Hepatocyte (in vitro differentiated cells): Measurements from ENCODE around the gene TRAF3.
"Not testable (repeated sequence)": the region's sequence is repeated elsewhere in the genome, so short reads cannot be mapped to it uniquely, and the experiment has no call there.

Experiments used
- EZH2phosphoT487 ChIP-seq: fragments of 200-600 bp; sonication (generic); IDR thresholded peaks from one replicate; pipeline ENCODE4 v1.6.1; 2018; ENCODE audit warnings: antibody characterized with exemption, mild to moderate bottlenecking, low read depth, moderate library complexity; ENCODE audit not compliant: unreplicated experiment, severe bottlenecking
- TF ChIP-seq, protein P1 (sequence below): fragments of 200-600 bp; sonication (generic); IDR thresholded peaks from 2 replicates; pipeline ENCODE4 v1.5.1; 2016; ENCODE audit warnings: antibody characterized with exemption, mild to moderate bottlenecking; ENCODE audit not compliant: poor library complexity

DNA sequence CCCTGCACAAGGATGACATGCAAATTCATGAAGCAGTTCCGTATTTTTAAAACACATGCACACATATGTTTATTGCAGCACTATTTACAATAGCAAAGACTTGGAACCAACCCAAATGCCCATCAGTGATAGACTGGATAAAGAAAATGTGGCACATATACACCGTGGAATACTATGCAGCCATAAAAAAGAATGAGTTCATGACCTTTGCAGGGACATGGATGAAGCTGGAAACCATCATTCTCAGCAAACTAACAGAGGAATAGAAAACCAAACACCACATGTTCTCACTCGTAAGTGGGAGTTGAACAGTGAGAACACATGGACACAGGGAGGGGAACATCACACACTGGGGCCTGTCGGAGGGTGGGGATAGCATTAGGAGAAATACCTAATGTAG, 88.7 kb downstream of the TRAF3 start:
- TF ChIP-seq, protein P1, sequence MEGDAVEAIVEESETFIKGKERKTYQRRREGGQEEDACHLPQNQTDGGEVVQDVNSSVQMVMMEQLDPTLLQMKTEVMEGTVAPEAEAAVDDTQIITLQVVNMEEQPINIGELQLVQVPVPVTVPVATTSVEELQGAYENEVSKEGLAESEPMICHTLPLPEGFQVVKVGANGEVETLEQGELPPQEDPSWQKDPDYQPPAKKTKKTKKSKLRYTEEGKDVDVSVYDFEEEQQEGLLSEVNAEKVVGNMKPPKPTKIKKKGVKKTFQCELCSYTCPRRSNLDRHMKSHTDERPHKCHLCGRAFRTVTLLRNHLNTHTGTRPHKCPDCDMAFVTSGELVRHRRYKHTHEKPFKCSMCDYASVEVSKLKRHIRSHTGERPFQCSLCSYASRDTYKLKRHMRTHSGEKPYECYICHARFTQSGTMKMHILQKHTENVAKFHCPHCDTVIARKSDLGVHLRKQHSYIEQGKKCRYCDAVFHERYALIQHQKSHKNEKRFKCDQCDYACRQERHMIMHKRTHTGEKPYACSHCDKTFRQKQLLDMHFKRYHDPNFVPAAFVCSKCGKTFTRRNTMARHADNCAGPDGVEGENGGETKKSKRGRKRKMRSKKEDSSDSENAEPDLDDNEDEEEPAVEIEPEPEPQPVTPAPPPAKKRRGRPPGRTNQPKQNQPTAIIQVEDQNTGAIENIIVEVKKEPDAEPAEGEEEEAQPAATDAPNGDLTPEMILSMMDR = not testable (repeated sequence)
- TF ChIP-seq EZH2phosphoT487 = not testable (repeated sequence)
